NCI-H2196 (cell line): Measurements from ENCODE around the gene GOLGA8M.
"Not testable (repeated sequence)": the region's sequence is repeated elsewhere in the genome, so short reads cannot be mapped to it uniquely, and the experiment has no call there.

Experiments used
- DNase-seq: peaks from one replicate; lab custom pipeline; 2025; ENCODE audit not compliant: unreplicated experiment; lab: John Stamatoyannopoulos, UW

GOLGA8M gene

DNA sequence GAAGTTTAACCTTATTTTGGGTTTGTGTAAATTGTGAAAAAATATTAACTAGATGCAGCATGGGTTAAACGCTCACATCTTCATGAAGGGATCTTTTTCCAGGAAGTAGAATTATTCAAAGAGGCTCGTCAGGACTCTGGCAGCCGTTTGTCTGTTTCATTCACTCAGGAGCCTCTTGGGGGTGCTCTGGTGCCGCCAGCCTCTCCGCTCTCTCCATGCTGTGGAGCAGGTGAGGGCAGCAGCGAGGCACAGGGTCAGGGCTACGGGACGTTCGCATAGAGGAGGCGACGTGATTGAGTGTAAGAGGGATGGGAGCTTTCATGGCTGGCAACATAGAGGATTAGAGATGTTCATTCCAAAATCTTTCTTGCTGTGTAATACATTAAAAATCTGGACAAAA lies 48.5 kb downstream of the GOLGA8M start:
- not testable (repeated sequence) for DNase-seq

DNA sequence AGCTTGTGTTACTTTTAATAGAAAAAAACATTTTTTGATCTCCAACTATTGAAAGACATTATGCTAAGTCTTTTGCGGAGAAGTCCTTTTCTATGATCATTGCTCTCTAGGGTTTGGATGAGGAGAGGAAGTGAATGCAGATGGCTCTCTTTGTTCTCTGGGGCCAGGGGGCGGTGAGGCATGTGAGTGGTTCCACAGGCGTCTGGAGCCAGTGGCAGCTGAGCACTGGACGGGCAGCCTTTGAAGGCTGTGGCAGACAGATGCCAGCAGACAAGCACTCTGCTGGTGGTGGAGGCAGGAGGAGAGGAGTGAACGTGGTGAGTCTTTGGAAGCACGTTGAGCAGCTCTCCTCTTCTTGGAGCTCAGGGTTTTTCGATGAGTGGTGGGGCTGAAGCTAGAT lies 51.5 kb downstream of the GOLGA8M start:
- DNase-seq = not testable (repeated sequence)

DNA sequence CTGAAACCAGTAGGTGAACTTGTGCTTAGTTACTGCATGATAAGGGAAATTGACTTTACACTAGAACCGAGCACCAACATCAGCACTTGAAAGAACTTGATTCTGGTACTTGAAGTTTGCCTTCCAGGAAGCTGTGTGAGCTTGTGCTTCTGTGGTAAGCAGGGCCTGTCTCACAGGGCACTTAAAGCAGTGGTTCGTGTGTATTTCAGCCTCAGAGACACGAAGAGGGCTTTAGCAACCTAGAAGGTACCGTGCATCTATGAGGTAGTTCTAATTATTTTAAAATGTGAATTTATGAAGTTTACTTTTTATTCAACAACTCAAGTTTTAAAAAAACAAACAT lies 56.2 kb downstream of the GOLGA8M start:
- DNase-seq = not testable (repeated sequence)

- DNase-seq = not testable (repeated sequence)
Measured at GRCh38 chr15:28655329-28656017, 56.7 kb downstream of the GOLGA8M start.

DNA sequence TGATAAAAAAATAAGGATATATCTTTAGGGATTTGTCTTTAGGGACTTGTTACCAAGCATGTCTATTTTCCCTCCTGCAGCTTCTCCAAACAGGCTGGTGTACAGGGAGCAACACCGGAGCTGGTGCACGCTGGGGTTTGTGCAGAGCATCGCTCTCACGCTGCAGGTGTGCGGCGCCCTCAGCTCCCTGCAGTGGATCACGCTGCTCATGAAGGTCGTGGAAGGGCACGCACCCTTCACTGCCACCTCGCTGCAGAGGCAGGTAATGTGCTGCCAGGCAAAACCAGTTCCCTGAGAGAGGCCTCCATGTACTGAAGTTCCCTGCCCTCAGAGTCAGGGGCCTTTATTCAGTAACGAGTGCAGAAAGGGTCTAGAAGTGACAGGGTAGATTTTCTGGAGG lies 58.0 kb downstream of the GOLGA8M start:
- DNase-seq = not testable (repeated sequence)

DNA sequence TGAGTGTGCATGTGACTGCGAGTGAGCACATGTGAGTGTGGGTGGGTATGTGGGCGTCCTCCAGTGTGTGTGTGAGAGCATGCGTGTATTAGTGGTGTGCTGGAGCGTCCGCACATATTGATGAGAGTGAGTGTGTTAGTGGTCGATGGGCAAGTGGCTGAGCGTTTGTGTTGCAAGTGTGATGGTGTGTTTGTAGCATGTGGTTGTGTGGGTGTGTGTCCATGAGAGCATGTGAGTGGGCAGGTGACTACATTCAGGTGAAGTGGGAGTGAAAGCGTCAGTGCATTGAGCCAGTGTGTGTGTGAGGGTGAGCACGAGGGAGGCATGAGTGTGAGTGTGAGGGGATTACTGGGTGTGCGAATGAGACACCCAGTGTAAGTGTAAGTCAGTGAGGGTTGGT lies 59.7 kb downstream of the GOLGA8M start:
- not testable (repeated sequence) for DNase-seq
